NCI-H1694 treated with DMSO at 0.1 percent for 48 hours (cell line): ENCODE measurements around the gene IL19.
A peak's percentile ranks its signal among the peaks of the same experiment; 100 is the strongest.

Experiments used
- DNase-seq: peaks from one replicate; lab custom pipeline; 2025; lab: John Stamatoyannopoulos, UW

Gene IL19

GRCh38 chr1:206800411-206800810, 29.8 kb downstream of the IL19 start:
- no peak for DNase-seq

DNA sequence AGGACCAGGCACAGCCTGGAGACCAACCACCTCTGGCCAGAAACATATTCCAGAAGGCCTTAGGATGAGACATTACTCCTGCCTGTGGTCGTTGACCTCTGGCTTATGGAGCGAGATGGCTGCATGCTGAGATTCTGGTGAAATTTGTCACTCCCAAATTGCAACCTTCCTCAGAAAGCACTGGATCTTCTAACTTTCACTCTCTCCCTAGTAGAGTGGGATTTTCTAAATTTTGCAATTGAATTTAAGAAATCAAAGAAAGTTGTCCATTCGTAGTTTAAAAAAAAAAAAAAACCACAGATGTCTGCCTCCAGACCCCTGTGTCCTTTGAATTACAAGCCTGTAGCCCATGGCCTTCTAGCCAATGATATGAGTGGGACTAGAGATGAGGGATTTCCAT, 30.3 kb downstream of the IL19 start:
- no peak for DNase-seq

- DNase-seq = no peak
Observed at GRCh38 chr1:206801467-206801866, 30.9 kb downstream of the IL19 start.

- no peak for DNase-seq
Observed at GRCh38 chr1:206802401-206802800, 31.8 kb downstream of the IL19 start.

GRCh38 chr1:206803221-206803730, 32.7 kb downstream of the IL19 start:
- DNase-seq = no peak

GRCh38 chr1:206804156-206804737, 33.7 kb downstream of the IL19 start:
- no peak for DNase-seq

GRCh38 chr1:206805357-206805756, 34.8 kb downstream of the IL19 start:
- DNase-seq = no peak

- DNase-seq = no peak
Observed at GRCh38 chr1:206808615-206809014, 38.0 kb downstream of the IL19 start.

GRCh38 chr1:206809504-206810084, 39.0 kb downstream of the IL19 start:
- DNase-seq = peak; percentile 25

DNA sequence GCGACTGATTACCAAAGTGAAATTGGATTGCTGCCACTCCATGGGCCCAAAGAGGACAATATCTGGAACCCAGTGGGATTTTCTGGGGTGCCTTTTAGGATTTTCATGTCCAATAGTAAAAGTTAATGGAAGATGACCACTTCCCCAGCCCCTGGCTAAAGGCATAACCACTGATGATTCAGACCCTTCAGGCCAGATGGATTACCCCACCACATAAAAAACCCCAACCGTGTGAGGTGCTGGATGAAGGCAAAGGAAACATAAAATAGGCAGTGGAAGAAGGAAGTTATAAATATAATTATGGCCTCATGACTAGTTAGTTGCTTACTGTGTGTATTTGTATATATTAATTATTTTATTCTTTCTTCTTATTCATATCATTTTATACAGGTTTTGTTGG, 41.9 kb downstream of the IL19 start:
- no peak for DNase-seq

- peak; percentile 56 for DNase-seq
Observed at GRCh38 chr1:206814716-206815341, 44.3 kb downstream of the IL19 start.

- DNase-seq = no peak
Observed at GRCh38 chr1:206816390-206817287, 46.1 kb downstream of the IL19 start.

GRCh38 chr1:206821493-206821892, 50.9 kb downstream of the IL19 start:
- DNase-seq = no peak

GRCh38 chr1:206823727-206824126, 53.2 kb downstream of the IL19 start:
- no peak for DNase-seq

DNA sequence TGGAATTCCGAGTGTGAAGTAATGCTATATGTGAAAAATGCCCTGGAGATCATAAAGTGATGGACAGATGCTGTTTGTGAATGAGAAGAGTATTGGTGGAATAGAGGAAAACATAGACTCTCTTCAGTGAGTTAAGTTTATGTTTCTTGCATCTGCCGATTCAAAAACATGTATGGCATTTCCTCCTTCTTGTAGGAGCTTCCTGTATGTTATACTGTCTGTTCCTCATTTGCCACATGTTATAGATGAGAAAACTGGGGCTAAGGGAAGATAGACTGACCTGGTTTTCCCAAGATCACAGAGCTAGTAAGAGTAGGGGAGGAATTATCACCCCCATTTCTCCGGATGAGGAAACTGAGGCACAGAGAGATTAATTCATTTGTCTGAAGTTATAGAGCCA, 53.8 kb downstream of the IL19 start:
- no peak for DNase-seq

GRCh38 chr1:206826394-206826793, 55.8 kb downstream of the IL19 start:
- no peak for DNase-seq

DNA sequence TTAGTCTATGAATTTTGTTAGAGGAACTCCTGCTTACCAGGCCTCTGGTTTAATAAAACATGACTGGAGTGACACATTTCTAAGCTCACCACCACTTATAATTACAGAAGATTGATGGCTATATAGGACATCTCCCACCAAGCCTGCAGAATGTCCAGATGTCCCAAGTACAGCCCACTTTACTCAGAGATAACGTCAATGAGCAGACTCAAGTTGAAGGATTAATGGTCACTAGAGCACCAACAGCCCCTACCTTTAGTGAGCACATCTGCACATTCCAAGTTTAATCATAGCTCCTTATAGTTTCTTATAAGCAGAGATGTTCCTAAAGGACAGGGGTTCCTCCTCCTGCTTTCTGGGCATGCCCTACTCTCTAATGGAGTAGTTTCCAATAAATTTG, 57.5 kb downstream of the IL19 start:
- no peak for DNase-seq

DNA sequence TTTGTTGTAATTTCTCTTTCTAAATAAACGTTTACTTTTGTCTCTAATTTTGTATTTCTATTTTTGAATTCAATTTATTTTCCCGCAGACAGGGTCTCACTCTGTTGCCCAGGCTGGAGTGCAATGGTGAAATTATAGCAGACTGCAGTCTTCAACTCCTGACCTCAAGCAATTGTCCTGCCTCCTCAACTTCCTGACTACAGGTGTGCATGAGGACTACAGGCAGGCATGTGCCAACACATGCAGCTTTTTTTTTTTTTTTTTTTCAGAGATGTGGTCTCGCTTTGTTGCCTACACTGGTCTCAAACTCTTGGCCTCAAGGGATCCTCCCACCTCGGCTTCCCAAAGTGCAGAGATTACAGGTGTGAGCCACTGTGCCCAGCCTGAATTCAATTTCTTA, 58.2 kb downstream of the IL19 start:
- no peak for DNase-seq

GRCh38 chr1:206829282-206829681, 58.7 kb downstream of the IL19 start:
- no peak for DNase-seq

DNA sequence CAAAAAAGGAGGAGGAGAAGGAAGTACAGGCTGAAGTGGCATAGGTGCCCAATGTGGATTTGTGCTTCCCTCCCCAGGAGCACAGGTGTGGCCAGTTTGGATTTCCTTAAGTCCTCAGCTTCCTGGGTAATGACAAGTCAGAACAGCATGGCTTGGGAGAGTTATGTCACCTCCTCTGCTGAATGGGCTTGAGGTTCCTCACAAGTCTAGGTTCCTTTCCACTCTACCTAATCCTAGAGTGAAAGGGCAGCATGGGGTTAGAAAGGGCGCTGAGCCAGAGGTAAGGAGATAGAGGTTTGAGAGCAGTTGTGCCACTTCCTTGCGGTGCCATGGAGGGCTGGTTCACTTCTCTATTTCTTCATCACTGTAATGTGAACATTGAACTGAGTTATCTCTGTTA, 59.3 kb downstream of the IL19 start:
- no peak for DNase-seq

- no peak for DNase-seq
Observed at GRCh38 chr1:206831650-206832049, 61.1 kb downstream of the IL19 start.

- DNase-seq = no peak
Observed at GRCh38 chr1:206832352-206832880, 61.8 kb downstream of the IL19 start.
